Mesenchymal stem cell (in vitro differentiated cells and primary cell): ENCODE measurements around the gene CD40.

ENCODE experiments used
- DNase-seq: peaks from one replicate; pipeline ENCODE4 v3.0.0-alpha.2; 2013
- H2AFZ ChIP-seq: one replicate; pipeline ENCODE4 v1.6.1; 2013; ENCODE audit warnings: low read depth, mild to moderate bottlenecking, control low read depth, inconsistent platforms, low read length, moderate library complexity
- H2AK5ac ChIP-seq: 2 replicates; pipeline ENCODE4 v1.6.1; 2013; ENCODE audit warnings: low read length, moderate library complexity, mild to moderate bottlenecking, inconsistent platforms; ENCODE audit not compliant: severe bottlenecking
- H2BK120ac ChIP-seq: one replicate; pipeline ENCODE4 v1.6.1; 2013; ENCODE audit warnings: low read depth, mild to moderate bottlenecking, inconsistent platforms, low read length, moderate library complexity
- H2BK12ac ChIP-seq, 2 experiments: one replicate each; pipeline ENCODE4 v1.6.1; 2013; ENCODE audit warnings: inconsistent platforms in 2 of 2, low read length in 2 of 2, mild to moderate bottlenecking in 2 of 2, moderate library complexity in 2 of 2, control low read depth in 1 of 2
- H2BK15ac ChIP-seq: one replicate; pipeline ENCODE4 v1.6.1; 2013; ENCODE audit warnings: mild to moderate bottlenecking, low read depth, inconsistent platforms; ENCODE audit not compliant: poor library complexity, severe bottlenecking
- H2BK5ac ChIP-seq: 2 replicates; pipeline ENCODE4 v1.6.1; 2013; ENCODE audit warnings: low read depth, mild to moderate bottlenecking, low read length, control low read depth, inconsistent platforms; ENCODE audit not compliant: poor library complexity, severe bottlenecking
- H3K14ac ChIP-seq, 2 experiments: one replicate each; pipeline ENCODE4 v1.6.1; 2013; ENCODE audit warnings: inconsistent platforms in 2 of 2, low read length in 2 of 2, control low read depth in 1 of 2, mild to moderate bottlenecking in 1 of 2, moderate library complexity in 1 of 2
- H3K18ac ChIP-seq, 2 experiments: one replicate each; pipeline ENCODE4 v1.6.1; 2013; ENCODE audit warnings: inconsistent platforms in 2 of 2, low read length in 2 of 2, control low read depth in 1 of 2, low read depth in 1 of 2, mild to moderate bottlenecking in 1 of 2
- H3K23ac ChIP-seq, 2 experiments: one replicate each; pipeline ENCODE4 v1.6.1; 2013; ENCODE audit warnings: inconsistent platforms in 2 of 2, low read length in 2 of 2, mild to moderate bottlenecking in 2 of 2, moderate library complexity in 2 of 2, control low read depth in 1 of 2
- H3K27ac ChIP-seq: 2 replicates; pipeline ENCODE4 v1.5.1; 2013; ENCODE audit warnings: mild to moderate bottlenecking, moderate library complexity, low read length, control low read depth, inconsistent platforms; ENCODE audit not compliant: poor library complexity, severe bottlenecking
- H3K27me3 ChIP-seq, 2 experiments: 2 replicates each; pipeline versions ENCODE4 v1.6.1 to v1.7.0; 2013; ENCODE audit warnings: low read length in 2 of 2, mild to moderate bottlenecking in 2 of 2, moderate library complexity in 2 of 2, control low read depth in 1 of 2, inconsistent platforms in 1 of 2; ENCODE audit not compliant: control insufficient read depth in 1 of 2, insufficient read depth in 1 of 2
- H3K36me3 ChIP-seq, 2 experiments: 2 replicates each; pipeline versions ENCODE4 v1.6.1 to v1.7.0; 2013; ENCODE audit warnings: low read length in 2 of 2, control low read depth in 1 of 2, inconsistent platforms in 1 of 2, low read depth in 1 of 2, mild to moderate bottlenecking in 1 of 2; ENCODE audit not compliant: insufficient read depth in 2 of 2, control insufficient read depth in 1 of 2
- H3K4ac ChIP-seq, 2 experiments: one replicate each; pipeline ENCODE4 v1.6.1; 2013; ENCODE audit warnings: inconsistent platforms in 2 of 2, low read length in 2 of 2, mild to moderate bottlenecking in 2 of 2, moderate library complexity in 2 of 2, control low read depth in 1 of 2, low read depth in 1 of 2
- H3K4me1 ChIP-seq: 2 replicates; pipeline ENCODE4 v1.6.1; 2013; ENCODE audit warnings: low read depth, low read length, control low read depth; ENCODE audit not compliant: control insufficient read depth, insufficient read depth
- H3K4me2 ChIP-seq: 2 replicates; pipeline ENCODE4 v1.6.1; 2013; ENCODE audit warnings: low read length, mild to moderate bottlenecking, inconsistent platforms; ENCODE audit not compliant: poor library complexity, severe bottlenecking
- H3K4me3 ChIP-seq, 2 experiments: 2 replicates each; pipeline versions ENCODE4 v1.5.1 to v1.7.0; 2013; ENCODE audit warnings: low read length in 2 of 2, mild to moderate bottlenecking in 2 of 2, control low read depth in 1 of 2, low read depth in 1 of 2; ENCODE audit not compliant: insufficient read depth in 1 of 2
- H3K79me1 ChIP-seq: replicated peaks from 2 replicates; pipeline ENCODE4 v1.6.1; 2013; ENCODE audit warnings: mild to moderate bottlenecking, control low read depth, low read length, inconsistent platforms; ENCODE audit not compliant: poor library complexity, severe bottlenecking
- H3K9ac ChIP-seq: 2 replicates; pipeline ENCODE4 v1.7.0; 2013; ENCODE audit warnings: mild to moderate bottlenecking, low read length, moderate library complexity
- H3K9me3 ChIP-seq: 2 replicates; pipeline ENCODE4 v1.7.0; 2013; ENCODE audit warnings: mild to moderate bottlenecking, low read length; ENCODE audit not compliant: control insufficient read depth
- H4K8ac ChIP-seq: one replicate; pipeline ENCODE4 v1.6.1; 2013; ENCODE audit warnings: inconsistent platforms, mild to moderate bottlenecking, low read length, moderate library complexity
- H4K91ac ChIP-seq: one replicate; pipeline ENCODE4 v1.6.1; 2013; ENCODE audit warnings: mild to moderate bottlenecking, low read length, inconsistent platforms
- WGBS: methylation state at CpG from one replicate; pipeline ENCODE4 v1.1.7; 2013; ENCODE audit warnings: mixed read lengths; 5-methylcytosine and 5-hydroxymethylcytosine counted together

The CD40 gene

GRCh38 chr20:46073443-46073842 is 44.7 kb upstream of the CD40 start:
- Histone ChIP-seq H4K91ac (no peak overlapping the region), H3K23ac (no peak overlapping the region), H3K4me2 (no peak overlapping the region), H3K4me1 (peaks cover 2% of the 10 kb centered on the region), H3K9me3 (no peaks in the 10 kb centered on the region), H3K14ac (no peak overlapping the region), H3K27me3 (no peaks in the 10 kb centered on the region), H2BK5ac (no peak overlapping the region), H3K4ac (no peak overlapping the region), H2BK12ac (no peak overlapping the region), H2BK15ac (no peak overlapping the region), H3K79me1 (peaks cover 53% of the 10 kb centered on the region), H3K36me3 (peaks cover 15 to 63% of the 10 kb centered on the region in 2 experiments), H3K4me3 (no peak overlapping the region), H3K18ac (no peak overlapping the region), H2BK120ac (no peak overlapping the region), H3K27ac (no peak overlapping the region), H4K8ac (no peak overlapping the region), H2AFZ (no peak overlapping the region), H2AK5ac (no peak overlapping the region), H3K9ac (no peak overlapping the region)
- WGBS = 96% methylated on average over 1 of the region's 3 CpGs
- DNase-seq = no peak

- Histone ChIP-seq H3K4me2 (no peak overlapping the region), H2BK120ac (no peak overlapping the region), H4K8ac (no peak overlapping the region), H2BK15ac (no peak overlapping the region), H3K14ac (no peak overlapping the region), H3K4ac (no peak overlapping the region), H3K27ac (no peak overlapping the region), H3K4me1 (peaks cover 2% of the 10 kb centered on the region), H3K36me3 (peaks cover 18 to 63% of the 10 kb centered on the region in 2 experiments), H3K9ac (no peak overlapping the region), H3K79me1 (peaks cover 57% of the 10 kb centered on the region), H3K18ac (no peak overlapping the region), H2BK5ac (no peak overlapping the region), H3K27me3 (no peaks in the 10 kb centered on the region), H4K91ac (no peak overlapping the region), H3K4me3 (no peak overlapping the region), H2AK5ac (no peak overlapping the region), H2AFZ (no peak overlapping the region), H2BK12ac (no peak overlapping the region), H3K9me3 (no peaks in the 10 kb centered on the region), H3K23ac (no peak overlapping the region)
- no peak for DNase-seq
- 100% methylated on average over 1 of the region's 3 CpGs for WGBS
Observed at GRCh38 chr20:46074006-46074405, 44.1 kb upstream of the CD40 start.

GRCh38 chr20:46076806-46077205 is 41.3 kb upstream of the CD40 start:
- Histone ChIP-seq H3K23ac (no peak overlapping the region), H3K14ac (no peak overlapping the region), H3K18ac (no peak overlapping the region), H4K8ac (no peak overlapping the region), H3K9ac (no peak overlapping the region), H2BK12ac (no peak overlapping the region), H3K4ac (no peak overlapping the region), H3K27ac (no peak overlapping the region), H2BK120ac (no peak overlapping the region), H3K9me3 (no peaks in the 10 kb centered on the region), H3K4me3 (no peak overlapping the region), H2AFZ (no peak overlapping the region), H3K27me3 (no peaks in the 10 kb centered on the region), H3K4me2 (no peak overlapping the region), H3K4me1 (no peaks in the 10 kb centered on the region), H2AK5ac (no peak overlapping the region), H3K36me3 (peaks cover 15 to 57% of the 10 kb centered on the region in 2 experiments), H4K91ac (no peak overlapping the region), H2BK5ac (no peak overlapping the region), H3K79me1 (peaks cover 54% of the 10 kb centered on the region), H2BK15ac (no peak overlapping the region)
- no peak for DNase-seq
- WGBS = 95% methylated on average over 7 of the region's 7 CpGs

GRCh38 chr20:46077642-46078305 is 40.3 kb upstream of the CD40 start:
- H3K79me1 ChIP-seq = peaks cover 45% of the 10 kb centered on the region
- H3K27ac ChIP-seq = no peak overlapping the region
- DNase-seq = no peak
- H3K14ac ChIP-seq = no peak overlapping the region
- no peak overlapping the region for H3K9ac ChIP-seq
- H2AK5ac ChIP-seq = no peak overlapping the region
- no peak overlapping the region for H3K23ac ChIP-seq
- H3K9me3 ChIP-seq = no peaks in the 10 kb centered on the region
- peak overlapping the region; percentile 54 for H4K8ac ChIP-seq
- H2BK12ac ChIP-seq = no peak overlapping the region
- no peak overlapping the region for H3K4me3 ChIP-seq
- H3K18ac ChIP-seq = no peak overlapping the region
- H2AFZ ChIP-seq = no peak overlapping the region
- no peak overlapping the region for H2BK5ac ChIP-seq
- H3K27me3 ChIP-seq = no peaks in the 10 kb centered on the region
- H3K4me2 ChIP-seq = no peak overlapping the region
- H2BK120ac ChIP-seq = no peak overlapping the region
- WGBS = 96% methylated on average over 8 of the region's 8 CpGs
- peaks cover 15 to 57% of the 10 kb centered on the region in 2 experiments for H3K36me3 ChIP-seq
- H2BK15ac ChIP-seq = no peak overlapping the region
- no peak overlapping the region for H3K4ac ChIP-seq
- no peak overlapping the region for H4K91ac ChIP-seq
- H3K4me1 ChIP-seq = no peaks in the 10 kb centered on the region
